NCI-H524 treated with DMSO at 0.1 percent for 48 hours (cell line): ENCODE results near the gene FFAR4.

Experiments used
- DNase-seq: peaks from one replicate; lab custom pipeline; 2025; lab: John Stamatoyannopoulos, UW

Gene FFAR4

DNA sequence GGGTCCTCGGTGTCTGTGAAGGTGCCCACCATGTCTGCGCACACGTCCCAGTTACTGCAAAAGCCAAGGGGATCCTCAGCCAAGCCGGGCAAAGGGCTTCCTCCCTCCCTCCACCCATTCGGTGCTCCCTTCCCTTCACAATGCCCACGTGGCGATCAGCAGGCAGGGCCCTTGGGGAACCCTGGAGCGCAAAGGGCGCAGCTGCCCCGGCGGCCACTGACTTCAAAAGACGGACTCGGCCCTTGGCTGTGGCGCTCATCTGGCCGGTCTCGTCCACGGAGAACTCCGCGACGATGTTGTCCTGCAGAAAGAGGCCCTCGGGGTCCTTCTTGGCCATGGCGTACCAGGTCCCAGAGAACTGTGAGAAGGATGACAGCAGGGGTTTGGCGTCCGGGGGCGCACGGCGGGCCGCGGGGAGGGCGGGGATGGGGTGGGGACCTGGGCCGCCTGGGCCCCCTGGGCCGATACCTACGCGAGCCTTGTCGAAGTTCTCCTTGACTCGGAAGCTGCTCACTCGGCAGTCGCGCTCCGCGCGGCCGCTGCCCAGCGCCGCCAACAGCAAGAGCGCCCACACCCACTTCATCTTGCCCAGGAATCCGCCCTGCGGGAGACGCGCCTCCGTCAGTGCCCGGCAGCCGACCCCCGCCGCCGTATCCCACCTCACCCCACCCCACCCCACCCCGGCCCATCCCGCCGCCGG lies 34.1 kb downstream of the FFAR4 start:
- DNase-seq: no peak

DNA sequence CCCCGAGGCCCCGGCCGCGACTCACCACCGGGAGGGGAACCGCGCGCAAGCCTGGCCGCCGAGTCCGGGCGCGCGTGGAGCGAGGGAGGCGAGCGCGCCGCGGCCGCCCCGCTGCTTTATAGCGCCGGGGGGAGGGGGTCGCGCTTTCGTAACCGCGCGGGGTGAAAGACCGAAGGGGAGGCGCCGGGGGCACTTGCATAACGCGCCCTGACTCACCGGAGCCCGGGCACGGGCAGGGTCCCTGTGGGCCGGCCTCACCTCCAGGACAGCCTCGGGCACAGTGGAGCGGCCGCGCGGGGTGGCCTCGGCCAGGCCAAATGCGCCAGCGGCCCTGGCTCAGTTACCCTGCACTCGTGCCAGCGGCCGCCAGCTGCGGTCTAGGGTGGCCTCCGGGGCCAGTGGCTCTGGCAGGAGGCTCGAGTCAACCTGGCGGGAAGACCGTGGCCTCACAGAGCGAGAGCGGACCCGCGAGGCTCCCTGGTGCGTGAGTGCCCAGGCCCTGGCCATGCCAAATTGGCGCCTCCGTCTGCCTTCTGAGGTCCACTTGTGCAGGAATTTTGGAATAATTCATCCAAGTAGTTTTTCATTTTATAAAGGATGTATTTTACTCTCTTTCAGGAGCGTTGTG lies 34.8 kb downstream of the FFAR4 start, which contains the start of gene RBP4:
Gene RBP4 (minus strand): TSS at position 90 of the 628 bp plus-strand sequence. CDS start 207 bp downstream, outside the sequence.
- no peak for DNase-seq

DNA sequence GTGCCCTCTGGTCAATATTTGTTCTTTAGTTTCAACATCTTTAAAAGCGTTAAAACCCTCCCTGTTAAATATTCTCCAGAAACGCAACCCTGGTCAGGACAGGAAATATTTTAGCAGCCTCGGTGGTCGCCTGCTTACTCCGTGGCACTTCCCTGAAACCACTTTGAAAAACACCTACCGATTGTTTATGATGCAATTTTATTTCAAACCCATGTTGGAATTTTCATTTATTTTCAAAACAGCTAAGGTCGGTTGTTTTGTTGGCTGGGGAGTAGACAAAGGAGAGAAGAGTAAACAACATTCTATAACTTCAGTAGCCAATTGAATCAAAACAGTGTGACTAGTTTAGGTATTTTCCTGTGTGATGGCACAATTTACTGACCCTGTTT lies 35.3 kb downstream of the FFAR4 start:
- DNase-seq: no peak

DNA sequence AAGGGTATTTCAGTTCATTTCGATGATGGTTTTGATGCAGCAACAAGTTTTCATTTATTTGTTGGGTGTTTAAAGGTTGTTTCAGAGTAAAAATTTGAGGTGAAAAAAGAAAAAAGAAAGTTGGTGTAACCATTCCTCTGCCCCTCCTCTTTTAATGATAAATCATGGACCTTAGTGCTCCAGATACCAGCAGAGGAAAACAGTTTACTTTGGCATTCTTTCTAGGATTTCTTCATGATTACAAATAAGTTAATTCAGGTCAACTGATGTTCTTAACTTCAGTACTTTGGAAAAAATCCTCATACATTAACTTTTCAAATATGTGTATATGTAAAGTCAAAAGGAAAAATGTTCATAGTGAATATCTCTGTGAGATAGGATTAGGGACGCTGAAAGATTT lies 36.6 kb downstream of the FFAR4 start:
- DNase-seq: no peak

DNA sequence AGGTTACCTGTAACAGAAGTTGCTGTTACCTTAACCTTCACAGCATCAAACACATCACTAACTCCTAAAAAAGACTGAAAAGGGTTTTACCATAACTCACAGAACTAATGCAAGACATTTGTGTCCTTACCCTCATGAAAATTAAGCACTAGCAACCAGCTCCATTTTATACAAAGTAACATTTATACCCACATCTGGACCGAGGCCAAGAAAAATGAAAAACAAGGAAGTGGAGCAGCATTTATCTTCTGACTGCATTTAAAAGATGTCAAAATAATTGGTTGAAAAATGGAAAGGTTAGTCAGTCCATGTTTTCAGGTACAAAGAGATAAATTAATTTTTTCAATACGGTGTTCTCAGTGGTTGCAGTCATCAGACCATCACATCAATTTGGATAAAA lies 37.7 kb downstream of the FFAR4 start:
- DNase-seq: no peak

DNA sequence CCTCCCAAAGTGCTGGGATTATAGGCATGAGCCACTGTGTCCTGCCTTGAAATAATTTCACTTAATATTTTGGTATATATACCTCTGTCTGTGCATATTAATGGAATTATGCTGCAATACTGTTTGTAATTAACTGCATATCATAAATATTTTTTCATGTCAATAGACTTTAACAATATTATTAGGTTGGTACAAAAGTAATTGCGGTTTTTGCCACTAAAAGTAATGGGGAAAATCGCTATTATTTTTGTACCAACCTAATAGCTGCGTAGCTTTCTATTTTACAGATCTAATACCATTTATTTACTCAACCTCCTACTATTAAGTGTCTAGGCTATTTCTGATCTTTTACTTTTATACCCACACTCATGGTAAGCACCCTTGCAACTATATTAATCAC lies 42.0 kb downstream of the FFAR4 start:
- no peak for DNase-seq

DNA sequence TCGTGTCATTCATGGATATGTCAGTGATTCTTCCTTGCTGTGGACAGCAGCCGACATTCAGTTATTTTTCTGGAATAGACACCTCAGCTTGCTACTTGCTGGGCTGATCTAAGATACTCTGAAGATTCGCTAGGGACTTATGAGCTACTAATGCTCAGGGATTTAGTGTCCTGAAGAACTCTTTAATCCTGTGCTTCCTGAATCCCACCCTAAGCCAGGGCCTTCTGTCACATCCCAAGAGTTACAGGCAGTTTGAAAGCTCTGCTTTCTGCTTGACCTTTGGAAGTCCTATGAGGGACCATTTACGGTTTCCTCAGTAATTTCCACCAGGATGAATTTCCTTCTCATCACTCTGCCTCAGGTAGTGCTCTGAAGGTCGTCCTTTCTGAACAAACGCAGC lies 45.8 kb downstream of the FFAR4 start, which contains the start of gene PDE6C:
Gene PDE6C (plus strand): TSS at position 227 of the 400 bp plus-strand sequence. CDS start 189 bp downstream, outside the sequence.
- no peak for DNase-seq

DNA sequence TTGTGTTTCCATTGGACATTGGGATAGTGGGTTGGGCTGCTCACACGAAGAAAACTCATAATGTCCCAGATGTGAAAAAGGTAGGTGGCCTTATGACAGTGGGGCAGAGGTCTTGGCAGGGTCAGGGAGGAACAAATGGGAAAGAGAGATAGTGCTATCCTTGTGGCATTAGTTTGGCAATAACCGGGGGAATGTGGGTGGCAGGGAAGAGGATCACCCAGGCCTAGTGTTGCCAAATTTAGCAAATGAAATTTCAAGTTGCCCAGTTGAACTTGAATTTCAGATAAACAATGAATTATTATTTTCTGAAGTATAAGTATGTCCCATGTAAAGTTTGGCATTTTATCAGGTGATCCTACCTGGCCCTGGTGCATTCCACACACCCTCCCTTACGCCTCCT lies 46.7 kb downstream of the FFAR4 start:
- no peak for DNase-seq

DNA sequence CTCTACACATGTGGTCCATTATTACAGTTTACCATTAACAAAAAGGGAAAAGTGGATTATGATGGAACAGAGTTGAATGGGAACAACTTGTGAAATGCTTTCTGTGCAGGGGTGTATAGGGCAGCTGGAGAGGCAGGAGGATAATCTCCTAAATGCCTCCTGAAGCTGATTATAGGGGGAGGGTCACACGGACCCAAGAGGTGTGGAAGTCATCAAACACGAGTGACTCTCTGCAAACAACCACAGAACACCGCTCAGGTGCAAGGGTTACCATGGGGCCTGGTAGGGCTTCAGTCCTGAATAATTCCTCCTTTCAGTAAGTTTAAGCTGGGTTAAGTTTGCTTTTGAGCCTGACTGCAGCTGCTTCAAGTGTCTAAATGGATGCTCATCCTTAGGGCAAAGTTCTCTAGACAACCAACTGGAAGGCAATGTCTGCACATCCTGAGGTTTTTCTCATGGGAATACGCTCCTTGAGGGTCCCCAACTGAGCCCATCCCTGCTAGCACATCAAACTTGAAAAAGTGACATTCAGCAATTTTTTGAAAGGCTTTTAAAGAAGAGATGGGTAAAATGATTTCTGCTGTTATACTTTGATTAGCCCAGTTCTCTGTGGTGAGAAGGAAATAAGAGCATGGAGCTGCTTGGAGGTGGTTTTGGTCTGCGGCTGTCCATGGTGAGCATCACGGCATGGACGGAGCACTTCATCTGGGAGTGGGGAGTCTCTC lies 47.8 kb downstream of the FFAR4 start:
- no peak for DNase-seq

DNA sequence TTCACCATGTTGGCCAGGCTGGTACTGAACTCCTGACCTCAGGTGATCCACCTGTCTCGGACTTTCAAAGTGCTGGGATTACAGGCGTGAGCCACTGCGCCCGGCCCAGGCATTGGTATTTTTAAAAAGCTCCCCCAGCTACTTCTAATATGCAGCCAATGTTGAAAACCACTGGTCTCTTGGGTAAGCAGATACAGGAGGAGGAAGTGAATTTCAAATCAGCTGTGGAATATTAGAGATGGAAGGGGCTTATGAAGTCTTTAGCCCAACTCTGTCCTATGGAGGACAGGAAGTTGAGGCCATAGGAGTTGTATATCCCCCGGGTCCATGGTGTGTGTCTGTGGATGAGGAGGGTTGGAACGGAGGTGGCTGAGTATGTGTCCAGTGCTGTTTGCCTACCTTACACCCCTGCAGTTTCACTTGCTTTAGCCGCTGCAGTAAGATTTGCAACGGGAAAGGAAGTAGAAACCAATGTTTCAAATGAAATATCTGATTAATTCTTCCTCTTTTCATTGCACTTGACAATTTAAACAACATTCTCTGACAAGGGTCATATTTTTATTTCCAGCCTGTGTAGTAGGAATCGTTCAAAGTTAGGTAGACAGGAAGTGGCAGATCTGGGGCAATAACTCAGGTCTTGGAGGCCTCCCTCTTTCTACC lies 49.2 kb downstream of the FFAR4 start:
- DNase-seq: no peak

DNA sequence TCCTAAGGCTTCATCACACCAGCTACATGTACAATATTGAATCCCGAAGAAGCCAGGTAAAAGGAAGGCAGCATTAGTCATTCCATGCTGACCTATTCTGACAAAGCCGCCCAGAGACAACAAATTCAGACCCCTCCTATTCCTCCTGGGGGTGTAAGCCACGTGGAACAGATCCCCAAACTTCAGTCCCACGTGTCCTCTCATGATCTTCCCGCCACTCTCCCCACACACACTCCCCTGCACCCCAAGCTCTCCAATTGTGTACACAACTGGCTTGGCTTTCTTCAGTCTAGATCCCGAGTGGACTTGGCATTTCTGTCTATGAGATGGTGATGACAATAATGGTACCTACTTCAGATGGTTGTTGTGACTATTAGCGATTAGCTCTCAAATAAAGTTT lies 54.5 kb downstream of the FFAR4 start:
- no peak for DNase-seq

DNA sequence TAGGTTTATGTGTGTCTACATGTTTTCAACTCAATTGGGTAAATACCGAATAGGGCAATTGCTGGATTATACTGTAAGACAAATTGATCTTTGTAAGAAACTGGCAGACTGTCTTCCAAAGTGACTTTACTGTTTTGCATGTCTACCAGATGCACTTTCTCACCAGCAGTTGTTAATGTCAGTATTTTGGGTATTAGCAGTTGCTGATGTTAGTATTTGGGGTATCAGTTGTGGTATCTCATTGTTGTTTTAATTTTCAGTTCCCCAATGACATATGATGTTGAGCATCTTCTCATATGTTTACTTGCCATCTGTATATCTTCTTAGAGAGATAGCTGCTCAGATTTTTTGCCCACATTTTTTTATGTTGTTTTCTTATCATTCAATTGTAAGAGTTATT lies 56.5 kb downstream of the FFAR4 start:
- DNase-seq: no peak

DNA sequence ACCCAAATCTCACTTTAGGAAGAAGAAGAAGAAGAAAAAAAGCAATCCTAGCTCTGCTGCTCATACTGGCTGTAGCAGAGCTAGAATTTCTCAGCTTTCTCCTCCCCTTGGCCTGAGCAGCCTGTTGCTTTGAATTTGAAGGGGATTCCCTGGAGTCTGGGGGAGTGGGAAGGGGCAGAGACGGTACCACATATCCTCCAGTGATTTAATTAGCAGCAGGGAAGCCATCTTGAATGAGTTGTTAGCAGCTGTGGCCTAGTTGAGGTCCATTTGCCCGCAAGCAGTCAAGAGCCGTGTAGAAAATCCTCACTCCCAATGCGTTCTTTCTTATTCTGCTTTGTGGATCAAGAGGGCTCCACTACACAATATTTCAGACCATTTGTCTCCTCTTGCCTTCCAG lies 62.4 kb downstream of the FFAR4 start:
- DNase-seq: no peak

DNA sequence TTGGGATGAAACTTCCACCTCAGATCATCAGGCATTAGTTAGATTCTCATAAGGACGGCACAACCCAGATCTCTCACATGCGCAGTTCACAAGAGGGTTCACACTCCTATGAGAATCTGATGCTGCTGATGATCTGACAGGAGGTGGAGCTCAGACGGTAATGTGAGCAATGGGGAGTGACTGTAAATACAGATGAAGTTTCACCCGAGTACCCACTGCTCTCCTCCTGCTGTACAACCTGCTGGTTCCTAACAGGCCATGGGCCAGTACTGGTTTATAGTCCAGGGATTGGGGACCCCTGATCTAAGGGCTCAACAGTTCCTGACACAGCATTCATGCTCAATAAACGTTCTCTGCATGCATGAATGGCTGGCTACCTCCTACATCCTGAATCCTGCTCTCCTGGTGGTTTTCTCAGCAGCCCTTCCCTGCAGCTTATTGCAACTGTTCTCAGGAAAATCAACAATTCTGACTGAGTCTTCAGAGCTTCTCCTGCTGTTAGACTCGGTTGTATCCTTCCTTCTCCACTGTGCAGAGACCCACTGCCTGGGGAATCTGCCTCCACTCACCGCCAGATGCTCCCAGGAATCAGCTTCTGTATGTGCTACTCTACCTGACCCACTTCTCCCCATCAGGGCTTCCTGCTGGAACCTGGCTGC lies 63.3 kb downstream of the FFAR4 start:
- no peak for DNase-seq

DNA sequence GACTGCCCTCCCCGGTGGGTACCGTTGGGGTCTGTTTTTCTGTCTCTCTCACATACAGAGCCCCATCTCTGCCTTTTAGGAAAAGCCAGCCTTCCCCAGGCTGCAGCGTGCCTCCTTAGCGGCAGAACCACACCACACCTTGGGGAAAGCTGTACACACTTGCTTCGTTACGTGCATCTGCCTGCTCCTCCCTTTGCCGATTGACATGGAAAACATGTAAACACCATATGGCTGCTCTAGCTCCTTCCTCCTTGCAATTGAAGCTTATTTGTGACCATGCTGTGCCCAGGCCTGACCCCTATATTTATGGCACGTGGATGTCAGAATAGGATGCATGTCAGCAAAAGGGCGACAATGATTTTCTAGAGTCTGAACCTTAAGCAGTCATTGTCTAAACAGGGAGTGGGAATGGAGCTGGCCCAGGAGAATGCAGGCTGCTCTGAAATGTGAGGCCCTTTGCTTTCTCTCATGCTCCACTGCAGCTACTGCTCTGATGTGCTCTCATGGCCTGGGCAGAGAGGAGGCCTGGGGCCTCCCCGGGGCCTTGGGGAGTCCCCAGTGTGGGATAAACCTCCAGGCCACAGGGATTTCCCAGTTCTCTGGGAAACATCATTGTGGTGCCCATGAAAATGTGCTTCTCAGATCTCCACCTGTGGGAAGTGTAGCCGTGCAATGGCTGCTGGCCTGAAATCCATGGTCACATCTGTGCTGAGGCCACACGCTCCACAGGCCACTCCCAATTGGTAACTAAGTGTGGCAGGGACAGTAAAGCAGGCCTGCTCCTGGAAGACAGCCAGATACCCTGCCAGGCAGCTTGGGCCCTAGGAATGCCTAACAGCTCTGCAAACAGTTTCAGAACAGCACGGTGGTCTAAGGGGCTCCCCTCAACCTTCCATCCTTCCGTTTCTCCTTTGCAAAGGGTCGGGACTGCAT lies 64.4 kb downstream of the FFAR4 start:
- DNase-seq: no peak
